Stimulated activated CD4-positive, alpha-beta T cell treated with anti-CD3 and anti-CD28 coated beads, Interleukin-15, amount 100 ng/mL, for 1 hour (primary cell): Measurements from ENCODE around the gene MTG1.
A peak's percentile ranks its signal among the peaks of the same experiment; 100 is the strongest.
"Not testable (repeated sequence)": the region's sequence is repeated elsewhere in the genome, so short reads cannot be mapped to it uniquely, and the experiment has no call there.

Source experiments
- DNase-seq, 2 donors: peaks; one replicate each; pipeline ENCODE4 v3.0.0-alpha.2; 2020; ENCODE audit warnings: low read depth in 1 of 2, low spot score in 1 of 2

The MTG1 gene

DNA sequence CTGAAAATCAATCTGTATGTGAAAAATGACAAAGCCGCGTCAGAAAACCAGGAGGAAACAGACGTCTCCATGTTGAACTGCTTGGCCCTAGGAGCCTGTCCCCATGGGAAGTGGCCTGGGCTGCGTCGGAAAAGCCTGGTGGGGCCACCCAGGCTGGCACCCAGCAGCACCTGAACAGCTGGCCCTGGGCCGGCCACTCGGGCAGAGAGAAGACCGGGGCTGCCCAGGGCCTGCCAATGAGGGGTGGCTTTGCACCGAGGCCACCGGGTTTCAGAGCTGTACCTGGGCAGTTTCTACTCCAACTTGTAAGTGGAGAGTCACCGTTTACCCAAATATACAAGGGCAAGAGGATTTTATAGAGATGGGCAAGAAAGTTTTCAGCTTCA, 35.0 kb upstream of the MTG1 start:
- no peak for DNase-seq

DNA sequence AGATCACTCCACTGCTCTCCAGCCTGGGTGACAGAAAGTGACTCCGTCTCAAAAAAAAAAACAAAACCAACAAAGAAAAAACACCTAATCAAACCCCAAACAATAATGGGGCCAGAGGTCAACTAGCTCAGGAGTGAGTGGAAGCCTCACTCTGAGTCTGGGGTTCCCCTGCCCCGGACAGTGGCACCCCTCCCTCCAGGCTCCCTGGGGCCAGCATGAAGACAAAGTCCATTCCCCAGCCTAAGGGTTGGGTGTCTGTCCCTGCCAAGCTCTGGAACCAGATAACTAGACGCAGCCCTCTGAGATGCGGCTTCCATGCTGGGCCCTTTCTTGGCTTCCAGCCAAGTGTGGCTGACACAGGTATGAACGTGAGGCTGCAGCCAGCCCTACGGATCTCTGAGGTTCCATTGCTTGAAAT, 34.4 kb upstream of the MTG1 start:
- DNase-seq: no peak

DNA sequence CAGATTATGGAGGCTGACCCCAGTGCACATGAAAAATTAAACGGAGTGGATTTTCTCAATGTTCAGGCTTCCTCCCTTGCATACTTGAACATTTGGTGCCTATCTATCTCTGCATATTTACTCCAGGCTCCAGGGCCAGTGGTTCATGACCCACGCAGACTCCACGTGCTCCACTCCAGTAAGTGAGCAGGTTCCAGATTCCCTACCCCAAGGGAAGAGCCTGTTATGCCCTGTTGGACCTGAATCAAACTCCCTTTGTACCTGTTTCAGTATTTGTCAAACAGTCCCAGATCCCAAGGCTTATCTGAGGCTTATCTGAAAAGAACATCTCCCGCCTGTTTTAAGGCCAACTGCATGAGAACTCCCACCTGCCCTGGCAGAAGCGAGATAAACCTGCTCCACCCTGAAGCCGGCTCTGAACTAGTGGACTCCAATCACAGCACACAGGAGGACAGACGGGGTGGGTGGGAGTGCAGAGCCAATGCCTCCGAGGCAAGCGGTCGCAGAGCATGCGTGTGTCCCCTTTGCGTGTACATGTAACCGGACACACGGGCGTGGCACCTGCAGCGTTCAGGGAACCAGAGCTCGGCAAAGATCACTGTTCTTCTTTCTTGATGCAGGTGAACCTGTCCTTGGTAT, 33.9 kb upstream of the MTG1 start:
- DNase-seq: no peak

DNA sequence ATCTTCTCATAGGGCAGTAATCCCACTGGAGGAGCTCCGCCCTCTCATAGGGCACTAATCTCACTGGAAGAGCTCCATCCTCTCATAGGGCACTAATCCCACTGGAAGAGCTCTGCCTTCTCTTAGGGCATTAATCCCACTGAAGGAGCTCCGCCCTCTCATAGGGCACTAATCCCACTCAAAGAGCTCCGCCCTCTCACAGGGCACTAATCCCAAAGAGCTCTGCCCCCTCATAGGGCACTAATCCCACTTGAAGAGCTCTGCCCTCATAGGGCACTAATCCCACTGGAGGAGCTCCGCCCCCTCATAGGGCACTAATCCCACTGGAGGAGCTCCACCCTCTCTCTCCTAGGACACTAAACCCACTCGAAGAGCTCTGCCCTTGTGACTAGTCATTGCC, 32.7 kb upstream of the MTG1 start:
- no peak for DNase-seq

DNA sequence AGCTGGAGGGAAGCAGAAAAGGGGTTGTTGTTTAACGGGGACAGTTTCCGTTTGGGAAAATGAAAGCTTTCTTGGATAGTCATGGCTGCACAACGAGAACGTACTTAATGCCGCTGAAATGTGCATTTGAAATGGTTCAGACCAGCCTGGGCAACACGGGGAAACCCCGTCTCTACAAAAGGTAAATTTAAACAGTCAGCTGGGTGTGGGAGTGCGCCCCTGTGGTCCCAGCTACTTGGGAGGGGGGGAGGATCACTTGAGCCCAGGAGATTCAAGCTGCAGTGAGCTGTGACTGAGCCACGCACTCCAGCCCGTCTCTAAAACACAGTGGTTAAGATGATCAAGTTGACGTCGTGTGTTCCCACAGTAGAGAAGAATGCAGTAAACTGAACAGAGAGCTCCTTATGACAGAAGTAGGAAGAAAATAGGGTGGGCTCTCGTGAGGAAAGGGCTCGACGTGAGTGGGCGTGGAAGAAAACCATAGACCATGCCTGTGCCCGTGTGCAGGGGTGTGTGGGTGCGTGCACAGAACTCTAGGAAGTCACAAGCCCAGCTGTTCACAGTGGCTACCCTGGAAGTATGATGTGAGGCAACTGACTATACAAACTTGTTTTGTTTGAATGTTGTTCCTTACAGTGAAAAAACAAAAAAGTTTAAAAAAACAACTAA, 32.0 kb upstream of the MTG1 start:
- DNase-seq: no peak

DNA sequence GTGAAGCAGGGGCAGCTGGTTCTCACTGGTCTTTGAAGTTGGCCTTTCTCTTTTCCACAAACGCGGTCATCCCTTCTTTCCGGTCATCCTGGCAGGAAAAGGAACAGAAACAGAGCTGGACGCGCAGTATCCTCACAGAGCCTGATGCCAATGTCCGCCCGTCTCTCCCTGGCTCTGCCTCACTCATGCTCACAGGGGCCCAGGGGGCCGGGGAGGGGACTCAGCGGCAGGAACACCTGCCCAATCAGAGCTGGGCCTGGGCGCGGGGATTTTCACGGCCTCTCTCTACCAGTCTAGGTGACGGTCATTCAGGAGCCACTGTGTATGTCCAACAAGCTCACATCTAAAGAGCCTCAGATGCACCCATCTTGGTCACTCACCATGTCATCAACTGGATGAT, 31.1 kb upstream of the MTG1 start:
- DNase-seq: no peak

DNA sequence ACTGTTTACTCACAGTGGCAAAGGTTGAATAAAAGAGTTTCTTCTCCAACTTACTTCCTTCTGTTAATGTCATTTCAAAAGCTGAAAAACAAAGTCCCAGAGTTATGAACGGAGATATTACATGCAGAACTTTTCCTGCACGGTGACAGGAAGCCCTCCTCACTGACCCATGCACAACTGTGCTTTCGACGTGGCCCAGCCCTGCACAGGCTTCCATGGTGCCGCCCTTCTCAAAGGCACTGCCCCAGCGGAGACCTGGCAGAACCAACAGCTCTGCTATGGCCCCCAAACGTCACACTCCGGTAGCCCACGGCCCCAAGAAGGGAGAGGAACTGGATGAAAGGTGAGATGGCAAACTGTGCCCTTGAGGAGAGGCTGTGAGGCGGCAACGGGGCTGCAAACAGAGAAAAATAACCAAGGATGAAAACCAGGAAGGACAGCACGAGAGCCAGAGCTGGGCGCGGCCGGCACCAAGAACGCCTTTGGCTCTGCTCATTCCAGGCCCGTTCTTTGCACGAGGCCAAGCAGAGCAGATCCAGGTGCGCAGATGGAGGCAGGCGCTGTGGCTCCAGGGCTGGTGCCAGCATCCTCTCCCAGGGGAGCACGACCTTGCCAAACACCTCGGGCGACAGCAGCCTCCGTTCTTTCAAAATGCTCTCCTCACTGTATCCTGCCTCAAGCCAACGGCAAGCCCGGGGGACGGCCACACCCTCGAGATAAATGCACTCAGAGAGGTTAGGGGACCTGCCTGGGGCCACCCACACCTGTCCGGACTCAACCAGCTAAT, 29.1 kb upstream of the MTG1 start:
- no peak for DNase-seq

DNA sequence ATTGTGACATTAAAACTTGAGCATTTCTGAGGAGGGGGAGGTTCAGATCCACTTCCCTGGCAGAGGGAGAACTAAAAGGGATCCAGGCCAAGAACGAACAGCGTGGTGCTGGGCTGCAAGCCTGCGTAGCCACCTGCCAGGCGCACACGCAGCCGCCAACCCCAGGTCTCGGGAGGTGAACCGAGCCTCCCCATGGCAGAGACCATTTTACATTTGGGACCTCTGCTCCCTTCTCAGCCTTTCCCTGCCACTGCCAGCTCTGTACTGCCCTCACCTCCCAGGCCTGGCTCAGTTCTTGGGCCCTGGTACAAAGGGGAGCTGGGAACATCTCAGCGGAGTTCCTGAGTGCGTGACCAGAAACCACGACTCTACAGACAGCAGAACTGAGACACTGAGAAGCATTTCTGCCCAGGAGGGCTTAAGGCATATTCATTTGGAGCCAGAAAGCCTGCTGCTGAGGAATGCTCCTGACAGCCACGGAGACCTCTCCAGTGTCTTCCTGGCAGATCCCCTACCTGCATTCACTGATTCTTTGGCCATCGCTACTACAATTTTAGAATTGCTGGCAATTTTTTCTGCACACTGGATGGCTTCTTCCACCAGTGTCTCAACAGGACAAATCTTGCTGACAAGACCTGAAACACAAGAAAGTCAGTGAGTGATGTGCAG, 28.4 kb upstream of the MTG1 start:
- DNase-seq: no peak

DNA sequence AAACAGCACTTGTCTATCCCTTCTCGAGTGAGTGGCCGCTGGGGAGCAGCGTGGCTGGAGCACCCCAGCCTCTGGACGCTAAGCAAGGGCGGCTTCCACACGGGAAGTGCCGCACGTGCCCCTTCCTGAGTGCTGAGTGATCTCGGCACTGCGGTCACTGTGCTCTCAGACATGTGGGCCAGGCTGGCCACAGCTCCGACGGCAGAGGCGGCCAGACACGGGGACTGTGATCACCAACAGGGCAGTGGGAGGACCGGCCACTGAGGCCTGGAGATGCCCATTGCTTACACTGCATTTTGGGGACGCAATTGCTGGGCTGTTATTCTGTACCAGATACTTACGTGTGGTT, 27.9 kb upstream of the MTG1 start:
- no peak for DNase-seq

DNA sequence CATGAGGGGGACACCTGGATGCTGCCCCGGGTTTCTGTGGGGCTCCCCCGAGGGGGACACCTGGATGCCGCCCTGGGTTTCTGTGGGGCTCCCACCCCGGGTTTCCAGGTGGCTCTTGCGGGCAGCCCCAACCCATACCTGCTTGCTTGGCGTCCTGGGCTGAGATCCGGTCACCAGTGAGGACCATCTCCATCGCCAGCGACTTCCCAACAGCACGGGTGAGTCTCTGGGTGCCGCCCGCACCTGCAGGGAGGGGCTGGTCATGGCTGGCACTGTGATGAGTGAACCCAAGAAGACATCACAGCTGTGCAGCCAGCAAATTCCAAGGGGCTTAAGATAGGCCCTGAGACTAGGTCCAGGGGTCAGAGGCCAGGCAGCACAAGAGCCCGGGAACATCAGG, 27.2 kb upstream of the MTG1 start:
- no peak for DNase-seq

DNA sequence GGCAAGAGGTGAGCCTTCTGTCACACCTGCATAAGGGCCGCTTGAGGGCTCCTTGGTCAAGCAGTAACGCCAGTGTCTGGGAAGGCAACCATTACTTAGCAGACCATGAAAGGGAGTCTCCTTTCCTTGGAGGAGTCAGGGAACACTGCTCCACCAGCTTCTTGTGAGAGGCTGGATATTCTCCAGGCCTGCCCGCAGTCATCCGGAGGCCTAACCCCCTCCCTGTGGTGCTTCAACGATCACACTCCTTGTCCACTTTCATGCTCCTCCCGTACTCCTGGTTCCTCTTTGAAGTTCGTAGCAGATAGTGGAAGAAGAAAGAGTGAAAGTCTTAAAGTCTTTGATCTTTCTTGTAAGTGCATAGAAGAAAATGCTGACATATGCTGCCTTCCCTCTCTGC, 26.5 kb upstream of the MTG1 start:
- not testable (repeated sequence) for DNase-seq

DNA sequence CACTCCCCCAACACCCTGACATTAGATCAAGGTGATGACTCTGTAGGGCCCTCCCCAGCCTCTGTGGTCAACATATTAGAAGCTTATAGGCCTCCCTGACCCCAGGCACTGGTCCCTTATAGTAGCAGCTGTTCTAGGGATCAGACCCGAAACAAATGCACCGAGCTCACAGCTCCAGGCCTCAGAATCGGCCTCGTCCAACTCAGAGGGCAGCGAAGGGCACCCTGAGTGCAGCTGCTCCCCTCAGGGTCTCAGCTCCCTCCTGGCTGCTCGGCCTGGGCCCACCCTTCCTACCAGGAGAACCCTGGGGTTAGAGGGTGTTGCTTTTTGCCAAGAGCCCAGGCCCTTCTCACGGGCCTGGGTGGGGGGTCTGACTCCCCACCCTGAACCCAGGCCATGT, 25.8 kb upstream of the MTG1 start:
- no peak for DNase-seq

DNA sequence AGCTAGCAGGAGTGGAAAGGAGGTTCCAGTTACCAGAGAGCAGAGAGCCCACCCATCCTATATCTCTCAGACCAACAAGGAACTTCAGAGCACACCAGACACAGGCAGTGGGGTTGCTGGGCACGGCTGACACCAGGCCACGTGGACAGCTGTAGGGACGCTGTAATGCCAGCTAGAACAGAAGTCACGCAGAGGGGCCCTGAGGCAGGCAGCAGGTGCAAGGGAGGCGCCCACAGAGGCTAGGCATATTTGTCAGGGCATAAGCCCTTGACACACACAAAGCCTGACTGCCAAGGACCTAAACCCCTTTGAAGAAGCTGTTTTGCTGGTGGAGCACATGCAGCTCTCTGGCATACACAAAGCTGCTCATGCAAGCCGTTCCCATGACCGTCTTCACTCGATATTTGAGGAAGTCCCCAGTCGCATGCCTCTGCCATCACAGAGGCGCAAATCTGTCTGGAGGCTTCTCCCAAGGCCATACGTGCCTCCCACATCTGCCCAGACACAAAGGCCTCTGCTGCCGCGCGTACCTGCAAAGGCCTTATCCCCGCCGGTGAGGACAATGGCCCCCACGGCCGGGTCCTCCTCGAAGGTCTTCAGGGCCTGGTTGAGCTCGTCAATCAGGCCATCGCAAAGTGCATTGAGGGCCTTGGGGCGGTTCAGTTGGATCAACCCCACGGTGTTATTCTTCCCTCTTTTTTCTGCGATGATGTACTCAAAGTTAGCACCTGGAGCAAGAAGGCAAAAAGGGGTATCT, 23.7 kb upstream of the MTG1 start:
- no peak for DNase-seq

DNA sequence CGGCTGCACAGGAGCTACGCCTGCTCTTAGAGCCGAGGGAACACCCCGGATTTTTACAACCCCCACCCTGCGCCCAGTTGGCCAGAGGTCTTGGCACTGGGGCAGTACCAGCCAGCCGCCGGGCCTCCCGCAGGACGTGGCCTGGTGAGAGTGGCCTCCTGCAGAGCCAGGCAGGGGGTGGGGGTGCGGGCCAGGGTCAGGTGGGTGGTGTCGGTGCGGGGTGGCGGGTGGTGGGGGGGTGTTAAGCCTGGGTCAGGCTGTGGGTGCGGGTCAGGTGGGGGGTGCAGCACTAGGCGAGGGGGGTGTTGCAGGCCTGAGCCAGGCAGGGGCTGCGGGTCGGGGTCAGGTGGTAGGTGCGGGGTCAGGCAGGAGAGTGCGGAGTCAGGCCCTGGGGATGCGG, 21.4 kb upstream of the MTG1 start:
- no peak for DNase-seq

DNA sequence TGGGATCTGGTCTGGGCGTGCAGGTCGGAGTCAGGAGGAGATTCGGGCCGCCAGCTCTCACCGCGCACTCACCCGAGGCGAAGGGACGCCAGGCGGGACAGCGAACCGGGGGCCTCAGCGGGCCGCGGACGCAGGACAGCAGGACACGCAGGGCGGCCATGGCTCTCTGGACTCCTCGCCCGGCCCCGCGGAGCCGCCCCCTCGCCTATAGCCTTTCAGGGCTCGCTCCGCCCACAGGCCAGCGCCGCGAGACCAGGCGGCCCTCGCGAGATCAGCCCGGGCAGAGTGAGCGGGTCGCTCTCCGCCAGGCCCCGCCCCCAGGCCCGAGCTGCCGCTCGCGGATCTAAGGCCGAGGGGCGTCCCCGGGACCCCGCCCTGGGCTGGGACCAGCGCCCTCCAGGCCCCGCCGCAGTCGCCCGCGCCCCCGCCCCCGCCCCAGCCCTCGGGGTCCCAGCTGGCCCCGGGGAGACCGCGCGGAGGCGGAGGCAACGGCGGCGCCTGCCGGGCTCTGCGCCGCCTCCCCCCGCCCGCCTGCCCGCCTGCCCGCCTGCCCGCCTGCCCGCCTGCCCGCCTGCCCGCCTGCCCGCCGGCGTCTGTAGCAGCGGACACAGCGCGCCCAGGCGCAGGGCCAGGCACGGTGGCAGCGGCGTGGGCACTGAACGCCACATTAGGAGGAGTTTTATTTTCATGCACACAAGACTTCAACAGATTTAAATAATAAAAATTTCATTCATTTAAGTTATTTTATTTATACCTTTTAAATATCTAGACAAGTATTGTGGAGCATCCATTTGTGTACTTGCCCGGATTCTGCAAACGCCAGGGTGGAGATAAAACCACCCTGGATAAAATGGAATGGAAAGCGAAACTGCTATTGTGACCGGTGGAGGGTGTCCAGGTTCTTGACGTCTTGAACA, 20.5 kb upstream of the MTG1 start, which contains the start of gene ECHS1:
ECHS1 (minus strand) TSS at position 181 of the 917 bp plus-strand sequence; CDS start at position 160, 21 bp downstream.
- peak; percentile 88 to 93 for DNase-seq

DNA sequence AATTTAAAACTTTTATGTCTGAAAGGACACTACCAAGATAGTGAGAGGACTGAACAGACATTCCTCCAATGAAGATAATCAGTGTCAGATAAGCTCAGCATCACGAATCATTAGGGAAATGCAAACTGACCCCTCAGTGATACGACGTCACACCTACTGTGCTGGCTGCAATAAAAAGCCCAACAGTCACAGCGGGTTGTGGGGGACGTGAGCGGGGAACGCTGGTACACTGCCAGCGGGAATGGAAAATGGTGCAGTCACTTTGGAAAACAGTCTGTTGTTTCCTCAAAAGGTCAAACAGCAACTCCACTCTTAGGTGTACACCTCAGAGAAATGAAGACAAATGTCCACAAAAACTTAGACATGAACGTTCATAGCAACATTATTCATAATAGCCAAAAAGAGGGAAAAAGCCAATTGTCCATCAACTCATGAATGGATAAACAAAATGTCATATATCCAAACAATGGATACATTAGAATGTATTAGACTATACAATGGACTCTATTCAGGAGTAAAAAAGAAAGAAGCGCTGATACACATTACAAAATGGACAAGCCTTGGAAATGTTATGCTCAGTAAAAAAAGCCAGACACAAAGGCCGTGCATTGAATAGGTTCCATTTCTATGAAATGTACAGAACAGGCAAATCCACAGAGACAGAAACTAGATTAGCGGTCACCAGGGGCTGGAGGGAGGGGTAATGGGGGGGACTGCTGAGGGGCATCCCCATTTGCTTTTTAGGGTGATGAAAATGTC, 18.4 kb upstream of the MTG1 start:
- no peak for DNase-seq

DNA sequence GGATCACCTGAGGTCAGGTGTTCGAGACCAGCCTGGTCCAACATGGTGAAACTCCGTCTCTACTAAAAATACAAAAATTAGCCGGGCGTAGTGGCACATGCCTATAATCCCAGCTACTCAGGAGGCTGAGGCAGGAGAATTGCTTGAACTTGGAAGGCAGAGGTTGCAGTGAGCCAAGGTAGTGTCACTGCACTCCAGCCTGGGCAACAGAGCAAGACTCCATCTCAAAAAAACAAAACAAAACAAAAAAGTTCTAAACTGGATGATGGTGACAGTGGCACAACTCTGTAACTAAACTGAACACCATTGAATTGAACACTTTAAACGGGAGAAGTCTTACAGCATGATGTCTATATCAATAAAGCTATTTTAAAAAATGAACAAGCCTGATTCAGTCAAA, 17.8 kb upstream of the MTG1 start:
- not testable (repeated sequence) for DNase-seq

DNA sequence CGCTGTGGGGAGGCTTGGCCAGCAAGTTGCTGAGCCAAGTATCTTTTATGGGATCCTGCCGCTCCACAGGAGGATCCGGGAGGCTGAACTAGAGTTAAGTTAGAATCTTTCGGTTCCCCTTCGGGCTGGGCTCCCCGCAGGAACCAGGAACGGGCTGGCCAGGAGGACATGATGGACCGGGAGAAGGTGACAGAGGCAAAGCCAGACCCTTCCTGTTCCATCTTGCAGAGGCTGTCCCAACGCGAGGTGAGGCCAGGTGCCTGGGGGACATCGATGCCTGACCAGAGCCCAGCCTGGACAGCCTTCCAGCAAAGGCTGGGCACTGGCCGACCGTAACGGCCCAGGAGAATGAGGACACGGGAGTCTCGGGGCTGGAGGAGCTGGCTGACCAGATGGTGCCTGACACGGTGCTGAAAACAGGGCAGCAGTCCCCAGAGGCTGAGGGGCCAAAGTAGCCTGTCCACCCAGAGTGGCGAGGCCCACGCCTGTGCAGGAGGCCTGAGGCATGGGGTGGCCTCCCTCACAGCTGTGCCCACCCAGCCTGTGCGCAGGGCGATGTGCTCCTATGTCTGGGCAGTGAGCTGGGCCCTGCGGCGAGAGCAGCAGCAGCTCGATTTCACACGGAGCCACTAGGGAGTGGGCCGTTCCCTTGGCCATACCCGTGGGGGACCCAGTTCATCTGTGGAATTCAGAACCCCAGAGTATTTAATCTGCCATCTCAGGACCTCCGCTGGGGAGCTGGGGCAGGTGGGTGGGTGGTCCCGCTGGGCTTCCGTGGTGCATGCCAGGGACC, 16.7 kb upstream of the MTG1 start:
- DNase-seq: no peak
